ENCODE measurements around the gene FDX2. TPM values are rescaled to one million over a fixed set of nuclear protein-coding genes. Genes with fewer than 3 reads are reported as not detected.

FDX2 gene
- total and polyA plus RNA-seq, 2 of the 8 experiments (the other 6 are each of a cell fraction or from before 2014, with no cell fraction given): 27.0 to 64.4 TPM

- Histone ChIP-seq H3K4me3 (ENCODE audit: extremely low read depth in 1 of 4, insufficient read depth in 2 of 4, low read depth in 3 of 4, low read length in 4 of 4) (peak overlapping the region; percentile 30 to 59 (median 38); a peak in 5 of 8 replicates), H3K56ac (replicated peaks; ENCODE audit: insufficient read length, low read depth, low read length) (no peak overlapping the region), H2BK15ac (ENCODE audit: low read length) (0 out of 2 replicates have a peak overlapping the region, but pooled peaks have one; percentile 8), H3K9ac (replicated peaks in 1 of 4; ENCODE audit: extremely low read depth in 1 of 4, low read depth in 3 of 4, low read length in 3 of 4) (no peak overlapping the region; a peak in 1 of 7 replicates), H4K8ac (ENCODE audit: extremely low read depth, insufficient read depth, low read length) (peak overlapping the region; percentile 80; the same call in 1 of the 2 replicates), H4K5ac (ENCODE audit: insufficient read length, low read depth, low read length) (no peak overlapping the region), H3K9me3 (ENCODE audit: insufficient read depth in 2 of 2, low read depth in 1 of 2, low read length in 1 of 2) (no peaks in the 10 kb centered on the region), H3K79me2 (ENCODE audit: control insufficient read depth in 1 of 2, insufficient read depth in 2 of 2, low read length in 2 of 2) (no peaks in the 10 kb centered on the region), H3K79me1 (ENCODE audit: low read depth, low read length) (no peaks in the 10 kb centered on the region), H2AFZ (ENCODE audit: low read length) (no peak overlapping the region), H2BK120ac (replicated peaks; ENCODE audit: low read depth, low read length) (no peak overlapping the region), H3K14ac (ENCODE audit: insufficient read length) (no peak overlapping the region), H3K18ac (ENCODE audit: extremely low read depth, low read length) (peak overlapping the region; percentile 32; the same call in 1 of the 2 replicates), H3K23me2 (ENCODE audit: low read depth, low read length) (peaks cover 11% of the 10 kb centered on the region; the same call in 1 of the 2 replicates), H3K4me1 (replicated peaks in 1 of 4; ENCODE audit: control insufficient read depth in 3 of 4, insufficient read depth in 4 of 4, low read length in 3 of 4) (peaks cover 0 to 8% (median 5%) of the 10 kb centered on the region in 4 experiments; a peak in 5 of 7 replicates), H2BK12ac (ENCODE audit: low read depth, low read length) (peak overlapping the region; percentile 43; the same call in 1 of the 2 replicates), H2BK20ac (ENCODE audit: low read length) (no peak overlapping the region), H2AK5ac (ENCODE audit: low read depth, low read length) (no peak overlapping the region), H4K91ac (replicated peaks; ENCODE audit: insufficient read length, low read length) (peak overlapping the region; percentile 42), H3K27me3 (replicated peaks in 1 of 4; ENCODE audit: control insufficient read depth in 3 of 4, extremely low read depth in 1 of 4, insufficient read depth in 3 of 4, low read length in 3 of 4) (peaks cover 9 to 25% (median 23%) of the 10 kb centered on the region in 4 experiments), H3K4me2 (ENCODE audit: insufficient read depth in 1 of 2, low read depth in 2 of 2, low read length in 2 of 2) (peak overlapping the region; percentile 70 to 75), H3K4ac (replicated peaks; ENCODE audit: insufficient read length, low read depth, low read length) (peak overlapping the region; percentile 33), H3K23ac (ENCODE audit: insufficient read length) (no peak overlapping the region), H4K20me1 (replicated peaks in 1 of 2; ENCODE audit: control insufficient read depth in 1 of 2, insufficient read depth in 2 of 2, low read length in 2 of 2) (no peaks in the 10 kb centered on the region), H3K27ac (ENCODE audit: low read depth, low read length) (no peak overlapping the region), H3K36me3 (ENCODE audit: control insufficient read depth in 2 of 4, insufficient read depth in 4 of 4, low read length in 3 of 4) (no peaks in the 10 kb centered on the region), H2BK5ac (ENCODE audit: low read depth, low read length) (no peak overlapping the region)
- no peak for FAIRE-seq
- POLR2A ChIA-PET (ENCODE audit: partially characterized antibody): interaction anchor here (0.8 to 3.3 kb wide), 11 partner anchors 10 to 152 kb away, joined by 3 to 28 read pairs (median 12); partner anchors contain the start of genes ICAM4, ICAM5 and RAVER1
- CTCF ChIA-PET (ENCODE audit: partially characterized antibody): interaction anchor here (0.6 to 9.4 kb wide), 24 partner anchors 9 to 146 kb away, joined by 3 to 122 read pairs (median 4); partner anchors contain the start of genes ICAM4 and ICAM5
- peak in 1 of 2 experiments; percentile 99 for DNase-seq (ENCODE audit: low read depth in 1 of 2, low spot score in 2 of 2)
- 12% methylated on average over 57 of the region's 59 CpGs; no CpG with 5 or more reads in 1 of the 2 experiments for WGBS, 2 experiments (ENCODE audit: extremely low coverage in 1 of 2, insufficient coverage in 1 of 2, insufficient read length in 1 of 2, insufficient replicate concordance in 2 of 2, low coverage in 1 of 2, low lambda C conversion rate in 2 of 2, missing lambda C conversion rate in 1 of 2)
- TF ChIP-seq RXRA (IDR thresholded peaks at IDR 0.05; ENCODE audit: insufficient read depth, low read depth, low read length) (no peak), FOSL1 (IDR thresholded peaks at IDR 0.05; ENCODE audit: insufficient read depth, low read depth, low read length) (no peak), SIX5 (IDR thresholded peaks at IDR 0.05; ENCODE audit: low read depth, low read length) (no peak), MAX (IDR thresholded peaks at IDR 0.05) (peak; percentile 71; the same call in 1 of the 2 replicates), EGR1 (IDR thresholded peaks at IDR 0.05; ENCODE audit: borderline replicate concordance, low read depth, low read length) (no peak), CBX8 (IDR thresholded peaks at IDR 0.05; ENCODE audit: borderline replicate concordance, low read depth, low read length) (no peak), MAFK (IDR thresholded peaks at IDR 0.05; ENCODE audit: low read depth, low read length) (no peak), SRF (IDR thresholded peaks at IDR 0.05; ENCODE audit: low read depth, low read length) (no peak), CREB1 (IDR thresholded peaks at IDR 0.05) (no peak), TEAD4 (IDR thresholded peaks at IDR 0.05; ENCODE audit: low read depth, low read length) (no peak)
Measured at GRCh38 chr19:10269333-10270179, 46.3 kb downstream of the FDX2 start.
